Measurements from ENCODE around the gene MYDGF.

GRCh38 chr19:4673726-4674125 lies 3.6 kb upstream of the MYDGF start:
- TF ChIP-seq CTCF (conservative IDR thresholded peaks at IDR 0.05) (no peak), ZFX (IDR thresholded peaks at IDR 0.05) (no peak)

Measured in C4-2B (cell line).